Activated CD4-positive, alpha-beta memory T cell treated with anti-CD3 and anti-CD28 coated beads for 36 hours (primary cell): ENCODE results near the gene JUP. TPM values are rescaled to one million over a fixed set of nuclear protein-coding genes. Genes with fewer than 3 reads are reported as not detected.

Experiments used
- total RNA-seq, 2 experiments: library from RNA; stranded (reverse); gene quantifications; one replicate each; pipeline ENCODE4 v1.2.3, GENCODE V29; 2021

Gene JUP
- total RNA-seq, 2 experiments from 2014 or later = 0.12 to 0.29 TPM

Other genes with a start within 250 kb of the JUP start
- not detected for gene KRT9, start 214.7 kb downstream of the JUP start, total RNA-seq
- not detected for gene KRT14, start 199.8 kb downstream of the JUP start, total RNA-seq
- not detected for gene KRT16, start 173.9 kb downstream of the JUP start, total RNA-seq
- not detected for gene KRT17, start 162.1 kb downstream of the JUP start, total RNA-seq
- gene EIF1, start 97.8 kb downstream of the JUP start, total RNA-seq = 1,000 to 10,000 TPM; 1,052 to 1,072 TPM
- not detected for gene GAST, start 74.4 kb downstream of the JUP start, total RNA-seq
- not detected for gene HAP1, start 52.1 kb downstream of the JUP start, total RNA-seq
- gene P3H4, start 25.2 kb upstream of the JUP start, total RNA-seq = 1 to 10 TPM; 2.5 to 2.9 TPM
- gene FKBP10, start 26.3 kb upstream of the JUP start, total RNA-seq = 1 to 10 TPM in 1 of 2 experiments, under 1 TPM in 1; 0.76 to 1.4 TPM
- 10 to 100 TPM; 29.0 to 29.5 TPM for gene NT5C3B, start 49.5 kb upstream of the JUP start, total RNA-seq
- gene KLHL10, start 51.1 kb upstream of the JUP start, total RNA-seq = under 1 TPM; 0.12 to 0.29 TPM
- gene KLHL11, start 78.7 kb upstream of the JUP start, total RNA-seq = 10 to 100 TPM; 23.6 to 25.2 TPM
- gene ACLY, start 132.2 kb upstream of the JUP start, total RNA-seq = 100 to 1,000 TPM; 186 to 203 TPM
- 1 to 10 TPM in 1 of 2 experiments, under 1 TPM in 1; 0.77 to 1.4 TPM for gene ODAD4, start 143.9 kb upstream of the JUP start, total RNA-seq
- 10 to 100 TPM; 66.6 to 68.0 TPM for gene CNP, start 180.1 kb upstream of the JUP start, total RNA-seq
- gene DNAJC7, start 230.7 kb upstream of the JUP start, total RNA-seq = 10 to 100 TPM; 79.7 to 80.9 TPM
- 10 to 100 TPM; 15.6 to 16.1 TPM for gene NKIRAS2, start 233.4 kb upstream of the JUP start, total RNA-seq